ENCODE measurements around the gene SKAP1.

GRCh38 chr17:48129981-48130380 is 300.0 kb downstream of the SKAP1 start:
- TF ChIP-seq, protein P1, sequence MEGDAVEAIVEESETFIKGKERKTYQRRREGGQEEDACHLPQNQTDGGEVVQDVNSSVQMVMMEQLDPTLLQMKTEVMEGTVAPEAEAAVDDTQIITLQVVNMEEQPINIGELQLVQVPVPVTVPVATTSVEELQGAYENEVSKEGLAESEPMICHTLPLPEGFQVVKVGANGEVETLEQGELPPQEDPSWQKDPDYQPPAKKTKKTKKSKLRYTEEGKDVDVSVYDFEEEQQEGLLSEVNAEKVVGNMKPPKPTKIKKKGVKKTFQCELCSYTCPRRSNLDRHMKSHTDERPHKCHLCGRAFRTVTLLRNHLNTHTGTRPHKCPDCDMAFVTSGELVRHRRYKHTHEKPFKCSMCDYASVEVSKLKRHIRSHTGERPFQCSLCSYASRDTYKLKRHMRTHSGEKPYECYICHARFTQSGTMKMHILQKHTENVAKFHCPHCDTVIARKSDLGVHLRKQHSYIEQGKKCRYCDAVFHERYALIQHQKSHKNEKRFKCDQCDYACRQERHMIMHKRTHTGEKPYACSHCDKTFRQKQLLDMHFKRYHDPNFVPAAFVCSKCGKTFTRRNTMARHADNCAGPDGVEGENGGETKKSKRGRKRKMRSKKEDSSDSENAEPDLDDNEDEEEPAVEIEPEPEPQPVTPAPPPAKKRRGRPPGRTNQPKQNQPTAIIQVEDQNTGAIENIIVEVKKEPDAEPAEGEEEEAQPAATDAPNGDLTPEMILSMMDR (IDR thresholded peaks at IDR 0.05; ENCODE audit: insufficient read depth, low read length, poor library complexity, severe bottlenecking): no peak
- TF ChIP-seq EZH2phosphoT487 (conservative IDR thresholded peaks at IDR 0.05; ENCODE audit: low read length): no peak

Data from SU-DHL-6 (cell line).